Adipose tissue (tissue), 3 donors: ENCODE data around the gene IPCEF1. TPM values are rescaled to one million over a fixed set of nuclear protein-coding genes. Genes with fewer than 3 reads are reported as not detected.
"Not testable (repeated sequence)": the region's sequence is repeated elsewhere in the genome, so short reads cannot be mapped to it uniquely, and the experiment has no call there.

ENCODE experiments used
- H3K27ac ChIP-seq: one replicate; pipeline ENCODE4 v1.5.1; 2013; ENCODE audit warnings: low read depth, low read length
- WGBS, 3 donors: extraction: QIAGEN DNeasy Blood & Tissue Kit; methylation state at CpG; one replicate each; pipeline ENCODE4 v1.1.7; 2013; 5-methylcytosine and 5-hydroxymethylcytosine counted together
- polyA plus RNA-seq, 3 donors: library from polyadenylated mRNA; stranded (reverse); fragments of 200-250 nt; gene quantifications; one replicate each; pipeline ENCODE4 v1.2.3, GENCODE V29; 2013
- donor health status: healthy with polysubstance abuse.
- donor health status: Bipolar disorder and iron deficiency.
- donor health status: healthy.

Gene IPCEF1
- polyA plus RNA-seq, 3 donors: 0.55 to 0.82 (median 0.67) TPM

DNA sequence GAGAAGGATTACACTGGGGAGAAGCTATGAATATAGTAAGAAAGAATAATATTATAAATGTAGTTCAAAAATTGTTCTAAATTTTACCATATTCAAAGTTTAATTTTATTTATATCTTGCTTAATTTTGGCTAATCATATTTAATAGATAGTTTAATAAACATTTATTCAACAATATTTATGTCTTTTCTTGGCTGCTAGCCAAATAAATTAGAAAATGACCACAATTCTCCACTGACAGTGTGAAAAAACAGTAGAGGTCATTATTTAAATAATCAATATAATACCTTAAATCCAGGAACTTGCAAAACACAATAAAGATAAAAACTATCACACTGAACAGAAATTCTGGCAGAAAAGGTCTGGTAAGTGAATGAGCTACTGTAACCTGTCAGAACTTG lies 145.9 kb downstream of the IPCEF1 start:
- H3K27ac ChIP-seq: no peak overlapping the region

- 61 to 83% (median 81%) methylated on average over 3 of the region's 3 CpGs for WGBS, 3 donors
- no peak overlapping the region for H3K27ac ChIP-seq
Measured at GRCh38 chr6:154209555-154209954, 147.0 kb downstream of the IPCEF1 start.

GRCh38 chr6:154206996-154207395 lies 149.6 kb downstream of the IPCEF1 start:
- H3K27ac ChIP-seq: no peak overlapping the region
- WGBS, 3 donors: 69 to 84% (median 70%) methylated on average over 4 of the region's 4 CpGs

GRCh38 chr6:154206141-154206540 lies 150.5 kb downstream of the IPCEF1 start:
- WGBS, 3 donors: 95 to 97% (median 96%) methylated on average over 2 of the region's 2 CpGs
- H3K27ac ChIP-seq: no peak overlapping the region

GRCh38 chr6:154202958-154203357 lies 153.6 kb downstream of the IPCEF1 start:
- WGBS, 3 donors: 81 to 97% (median 94%) methylated on average over 6 of the region's 6 CpGs
- H3K27ac ChIP-seq: no peak overlapping the region

DNA sequence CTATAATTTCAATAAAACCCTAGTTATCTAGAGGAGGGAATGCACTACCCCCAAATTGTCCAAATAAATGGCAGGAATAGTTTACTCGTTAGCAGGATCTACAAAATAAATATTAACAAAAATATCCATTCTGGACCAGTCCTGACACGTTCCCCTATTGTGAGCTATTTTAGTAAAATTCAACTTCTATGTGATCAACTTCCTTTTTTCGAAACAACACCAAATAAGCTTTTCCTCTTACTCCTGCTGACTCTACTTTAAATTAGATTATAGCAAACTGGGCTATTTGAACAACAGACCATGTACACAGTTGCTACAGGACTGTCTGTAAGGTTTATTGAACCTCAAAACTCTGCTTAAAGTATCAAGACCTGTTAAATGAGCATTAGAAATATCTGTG lies 154.3 kb downstream of the IPCEF1 start:
- H3K27ac ChIP-seq: no peak overlapping the region
- 45 to 78% (median 53%) methylated on average over 3 of the region's 3 CpGs for WGBS, 3 donors

- 88 to 96% (median 95%) methylated on average over 4 of the region's 4 CpGs for WGBS, 3 donors
- not testable (repeated sequence) for H3K27ac ChIP-seq
Measured at GRCh38 chr6:154201688-154202087, 154.9 kb downstream of the IPCEF1 start.

- H3K27ac ChIP-seq: no peak overlapping the region
Measured at GRCh38 chr6:154197196-154197860, 159.3 kb downstream of the IPCEF1 start.

DNA sequence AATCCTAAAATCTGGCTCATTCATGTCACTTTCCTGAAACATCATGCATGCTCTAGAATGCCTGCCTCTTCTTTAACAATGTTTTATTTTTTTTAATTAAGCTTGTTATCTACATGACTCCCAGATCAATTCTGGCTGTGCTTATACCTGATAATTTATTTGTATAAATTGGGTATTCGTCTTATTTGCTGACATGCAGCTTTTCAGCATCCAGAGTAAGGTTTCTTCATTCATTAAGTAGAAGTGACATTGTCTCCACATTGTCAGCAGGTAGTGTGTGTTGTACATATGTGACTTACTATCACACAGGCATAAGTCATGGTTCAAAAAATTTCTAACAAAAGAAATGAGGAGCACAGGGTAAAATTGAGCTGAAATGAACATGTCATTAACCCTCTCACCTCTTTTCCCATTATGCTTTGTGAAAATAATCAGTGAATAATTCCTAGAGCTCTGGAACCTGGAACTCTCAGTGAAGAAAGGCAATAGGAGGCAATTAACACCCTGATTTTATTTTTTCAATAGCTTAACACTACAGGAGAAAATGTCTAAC lies 160.2 kb downstream of the IPCEF1 start:
- H3K27ac ChIP-seq: no peak overlapping the region
- 67 to 97% (median 89%) methylated on average over 1 of the region's 1 CpG for WGBS, 3 donors

- no peak overlapping the region for H3K27ac ChIP-seq
Measured at GRCh38 chr6:154187714-154188113, 168.9 kb downstream of the IPCEF1 start.

- no peak overlapping the region for H3K27ac ChIP-seq
- 50 to 92% (median 89%) methylated on average over 3 of the region's 3 CpGs for WGBS, 3 donors
Measured at GRCh38 chr6:154187203-154187602, 169.4 kb downstream of the IPCEF1 start.

DNA sequence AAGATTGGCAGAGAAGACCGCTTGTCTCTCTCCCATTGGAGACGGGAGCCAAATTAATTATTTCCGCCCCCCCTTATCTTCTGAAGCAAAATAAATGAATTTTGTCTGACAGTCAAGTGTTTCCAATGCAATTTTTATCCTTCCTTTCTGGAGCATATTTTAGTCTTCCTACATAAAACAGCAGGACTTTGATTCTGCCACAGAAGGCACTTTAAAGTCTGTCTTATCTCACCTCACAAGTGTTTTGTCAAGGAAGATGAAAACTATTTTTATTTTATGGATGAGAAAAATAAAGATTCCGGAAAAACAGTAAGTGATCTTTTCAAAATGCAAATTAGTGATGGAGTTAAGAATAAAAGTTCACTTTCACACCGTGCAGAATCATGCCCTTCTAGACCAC lies 177.2 kb downstream of the IPCEF1 start:
- H3K27ac ChIP-seq: no peak overlapping the region
- 73 to 75% (median 74%) methylated on average over 5 of the region's 5 CpGs for WGBS, 3 donors

- H3K27ac ChIP-seq: not testable (repeated sequence)
- WGBS, 3 donors: 71 to 82% (median 82%) methylated on average over 5 of the region's 5 CpGs
Measured at GRCh38 chr6:154172393-154172792, 184.2 kb downstream of the IPCEF1 start.

DNA sequence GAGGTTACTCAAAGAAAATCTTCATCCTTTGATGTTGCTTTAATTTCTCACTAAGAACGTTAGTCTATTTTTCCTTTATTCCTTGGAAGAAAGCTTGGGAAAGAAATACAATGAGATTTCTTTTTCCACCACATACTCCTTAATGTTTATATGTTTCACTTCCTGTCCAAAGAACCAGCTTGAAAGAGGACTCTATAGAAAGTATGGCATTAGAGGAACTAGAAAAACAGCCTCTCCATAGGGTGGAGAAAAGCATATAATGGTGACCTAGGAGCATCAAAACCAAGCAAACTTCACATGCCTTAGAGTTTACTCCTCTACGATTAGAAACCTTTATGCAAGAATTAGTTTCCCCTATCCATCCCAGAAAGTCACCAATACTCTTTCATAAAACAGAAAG lies 186.5 kb downstream of the IPCEF1 start:
- no peak overlapping the region for H3K27ac ChIP-seq
- WGBS, 3 donors: 60 to 77% (median 73%) methylated on average over 2 of the region's 2 CpGs

DNA sequence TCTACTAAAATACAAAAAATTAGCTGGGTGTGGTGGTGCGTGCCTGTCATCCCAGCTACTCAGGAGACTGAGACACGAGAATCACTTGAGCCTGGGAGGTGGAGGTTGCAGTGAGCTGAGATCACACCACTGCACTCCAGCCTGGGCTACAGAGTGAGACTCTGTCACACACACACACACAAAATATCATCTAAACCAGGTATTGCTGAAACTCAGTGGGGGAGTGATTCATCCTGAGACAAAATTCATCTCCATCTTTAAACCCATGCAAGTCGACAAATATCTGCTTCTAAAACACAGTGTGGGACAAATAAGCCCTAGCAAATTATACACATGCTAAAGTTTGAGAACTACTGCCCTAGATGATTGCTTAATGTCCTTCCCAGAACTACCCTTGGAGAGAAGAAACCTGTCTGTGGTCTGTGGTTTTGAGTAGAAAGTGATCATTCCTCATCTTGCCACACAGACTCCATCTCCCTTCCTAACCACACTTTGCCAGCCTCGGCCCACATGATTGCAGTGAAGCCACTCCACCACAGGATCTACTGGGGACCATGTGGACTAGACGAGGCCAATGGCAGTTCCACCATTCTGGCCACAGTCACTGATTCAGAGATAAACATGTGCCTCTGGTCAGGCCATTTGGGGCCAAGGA lies 187.3 kb downstream of the IPCEF1 start:
- 67 to 79% (median 68%) methylated on average over 5 of the region's 5 CpGs for WGBS, 3 donors
- no peak overlapping the region for H3K27ac ChIP-seq

GRCh38 chr6:154167126-154167525 lies 189.5 kb downstream of the IPCEF1 start:
- WGBS, 3 donors: 58 to 83% (median 66%) methylated on average over 2 of the region's 2 CpGs

GRCh38 chr6:154166140-154166539 lies 190.5 kb downstream of the IPCEF1 start:
- 74 to 86% (median 81%) methylated on average over 9 of the region's 9 CpGs for WGBS, 3 donors
- H3K27ac ChIP-seq: no peak overlapping the region

More at GRCh38 chr6:154167126-154167525, 189.5 kb downstream of the IPCEF1 start:
- no peak overlapping the region for H3K27ac ChIP-seq

DNA sequence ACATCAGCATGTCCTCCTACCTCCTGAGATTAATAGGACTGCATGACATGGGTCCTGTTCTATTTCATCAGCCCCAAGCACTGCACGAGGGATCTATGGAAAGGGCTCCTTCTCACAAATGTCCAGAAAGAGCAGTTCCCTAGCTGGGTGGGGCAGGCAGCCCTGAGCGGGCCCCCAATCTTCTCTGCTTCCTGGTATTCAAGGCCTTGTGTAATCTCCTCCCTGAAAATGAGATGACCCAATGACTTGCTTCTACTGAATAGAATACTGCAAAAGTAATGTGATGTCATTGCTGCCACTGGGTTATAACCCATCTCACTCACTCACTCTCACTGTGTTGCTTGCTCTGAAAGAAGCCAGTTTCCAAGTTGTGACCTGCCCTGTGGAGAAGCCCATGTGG lies 191.1 kb downstream of the IPCEF1 start:
- H3K27ac ChIP-seq: no peak overlapping the region

DNA sequence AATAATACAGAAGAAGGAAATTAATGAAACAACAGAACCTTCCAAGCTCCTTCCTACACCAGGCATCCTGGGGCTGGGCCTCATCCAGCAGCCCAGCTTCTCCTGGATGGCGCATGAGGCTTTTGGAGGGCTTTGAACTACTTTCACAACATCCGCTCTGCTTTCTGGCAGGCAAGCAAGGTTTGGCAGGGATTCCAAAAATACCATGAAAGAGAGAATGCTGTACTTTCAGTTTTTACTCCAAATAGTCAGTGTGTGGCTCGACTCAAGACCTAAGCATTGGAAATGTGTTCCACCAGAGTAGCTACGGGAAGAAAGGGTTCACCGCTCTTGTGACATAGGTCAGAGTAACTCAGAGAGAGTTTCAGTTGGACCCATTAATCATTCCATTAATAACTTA lies 192.2 kb downstream of the IPCEF1 start:
- 34 to 59% (median 40%) methylated on average over 5 of the region's 5 CpGs for WGBS, 3 donors
- H3K27ac ChIP-seq: no peak overlapping the region

More for the DNA sequence above, 191.1 kb downstream of the IPCEF1 start:
- 46 to 86% (median 51%) methylated on average over 2 of the region's 2 CpGs for WGBS, 3 donors

- WGBS, 3 donors: 69 to 86% (median 69%) methylated on average over 3 of the region's 3 CpGs
Measured at GRCh38 chr6:154161689-154162088, 194.9 kb downstream of the IPCEF1 start.

More at GRCh38 chr6:154161689-154162088, 194.9 kb downstream of the IPCEF1 start:
- no peak overlapping the region for H3K27ac ChIP-seq
